ENCODE data around the gene PDK2. TPM values are rescaled to one million over a fixed set of nuclear protein-coding genes. Genes with fewer than 3 reads are reported as not detected.

Gene PDK2
- total RNA-seq, 1 donor from 2014 or later, result 14.5 TPM

DNA sequence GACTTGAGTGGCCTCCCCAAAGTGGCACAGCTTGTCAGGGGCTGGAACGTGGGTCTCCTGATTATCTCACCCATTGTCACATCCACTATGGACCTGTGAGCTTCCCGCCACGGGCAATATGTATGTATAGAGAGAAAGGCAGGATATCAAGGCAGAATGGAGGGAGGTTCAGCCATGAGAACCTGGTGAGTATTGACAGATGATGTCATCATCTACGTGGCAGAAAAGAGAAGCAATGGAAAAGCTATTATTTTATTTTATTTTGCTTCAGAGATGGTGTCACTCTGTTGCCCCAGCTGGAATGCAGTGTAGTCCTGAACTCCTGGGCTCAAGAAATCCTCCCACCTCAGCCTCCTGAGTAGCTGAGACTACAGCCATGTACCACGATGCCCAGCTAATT lies 13.4 kb upstream of the PDK2 start:
- no peak overlapping the region for H3K4me3 ChIP-seq (ENCODE audit: low read depth, low read length)
- no peaks in the 10 kb centered on the region for H3K27me3 ChIP-seq (ENCODE audit: control insufficient read depth, insufficient read depth, low read length)
- H3K36me3 ChIP-seq (ENCODE audit: control insufficient read depth, insufficient read depth, low read length), result peaks cover 17% of the 10 kb centered on the region
- TF ChIP-seq, protein P1, sequence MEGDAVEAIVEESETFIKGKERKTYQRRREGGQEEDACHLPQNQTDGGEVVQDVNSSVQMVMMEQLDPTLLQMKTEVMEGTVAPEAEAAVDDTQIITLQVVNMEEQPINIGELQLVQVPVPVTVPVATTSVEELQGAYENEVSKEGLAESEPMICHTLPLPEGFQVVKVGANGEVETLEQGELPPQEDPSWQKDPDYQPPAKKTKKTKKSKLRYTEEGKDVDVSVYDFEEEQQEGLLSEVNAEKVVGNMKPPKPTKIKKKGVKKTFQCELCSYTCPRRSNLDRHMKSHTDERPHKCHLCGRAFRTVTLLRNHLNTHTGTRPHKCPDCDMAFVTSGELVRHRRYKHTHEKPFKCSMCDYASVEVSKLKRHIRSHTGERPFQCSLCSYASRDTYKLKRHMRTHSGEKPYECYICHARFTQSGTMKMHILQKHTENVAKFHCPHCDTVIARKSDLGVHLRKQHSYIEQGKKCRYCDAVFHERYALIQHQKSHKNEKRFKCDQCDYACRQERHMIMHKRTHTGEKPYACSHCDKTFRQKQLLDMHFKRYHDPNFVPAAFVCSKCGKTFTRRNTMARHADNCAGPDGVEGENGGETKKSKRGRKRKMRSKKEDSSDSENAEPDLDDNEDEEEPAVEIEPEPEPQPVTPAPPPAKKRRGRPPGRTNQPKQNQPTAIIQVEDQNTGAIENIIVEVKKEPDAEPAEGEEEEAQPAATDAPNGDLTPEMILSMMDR (IDR thresholded peaks at IDR 0.05; ENCODE audit: insufficient read depth, low read length, poor library complexity, severe bottlenecking), result no peak
- DNase-seq (ENCODE audit: low read depth), result no peak

- TF ChIP-seq, protein P1 (IDR thresholded peaks at IDR 0.05; ENCODE audit: insufficient read depth, low read length, poor library complexity, severe bottlenecking), result peak; percentile 93
- peaks cover 18% of the 10 kb centered on the region for H3K36me3 ChIP-seq (ENCODE audit: control insufficient read depth, insufficient read depth, low read length)
- DNase-seq (ENCODE audit: low read depth), result no peak
- no peaks in the 10 kb centered on the region for H3K27me3 ChIP-seq (ENCODE audit: control insufficient read depth, insufficient read depth, low read length)
- H3K4me3 ChIP-seq (ENCODE audit: low read depth, low read length), result no peak overlapping the region
These were observed 7.8 kb upstream of the PDK2 start for GRCh38 chr17:50087246-50087911.

GRCh38 chr17:50087912-50088405 lies 7.2 kb upstream of the PDK2 start:
- TF ChIP-seq, protein P1 (IDR thresholded peaks at IDR 0.05; ENCODE audit: insufficient read depth, low read length, poor library complexity, severe bottlenecking), result no peak
- no peak for DNase-seq (ENCODE audit: low read depth)
- H3K36me3 ChIP-seq (ENCODE audit: control insufficient read depth, insufficient read depth, low read length), result peaks cover 18% of the 10 kb centered on the region
- no peaks in the 10 kb centered on the region for H3K27me3 ChIP-seq (ENCODE audit: control insufficient read depth, insufficient read depth, low read length)
- H3K4me3 ChIP-seq (ENCODE audit: low read depth, low read length), result no peak overlapping the region

- H3K27me3 ChIP-seq (ENCODE audit: control insufficient read depth, insufficient read depth, low read length), result no peaks in the 10 kb centered on the region
- TF ChIP-seq, protein P1 (IDR thresholded peaks at IDR 0.05; ENCODE audit: insufficient read depth, low read length, poor library complexity, severe bottlenecking), result no peak
- DNase-seq (ENCODE audit: low read depth), result no peak
- H3K36me3 ChIP-seq (ENCODE audit: control insufficient read depth, insufficient read depth, low read length), result peaks cover 18% of the 10 kb centered on the region
- H3K4me3 ChIP-seq (ENCODE audit: low read depth, low read length), result no peak overlapping the region
These were observed 6.0 kb upstream of the PDK2 start for GRCh38 chr17:50088952-50089825.

DNA sequence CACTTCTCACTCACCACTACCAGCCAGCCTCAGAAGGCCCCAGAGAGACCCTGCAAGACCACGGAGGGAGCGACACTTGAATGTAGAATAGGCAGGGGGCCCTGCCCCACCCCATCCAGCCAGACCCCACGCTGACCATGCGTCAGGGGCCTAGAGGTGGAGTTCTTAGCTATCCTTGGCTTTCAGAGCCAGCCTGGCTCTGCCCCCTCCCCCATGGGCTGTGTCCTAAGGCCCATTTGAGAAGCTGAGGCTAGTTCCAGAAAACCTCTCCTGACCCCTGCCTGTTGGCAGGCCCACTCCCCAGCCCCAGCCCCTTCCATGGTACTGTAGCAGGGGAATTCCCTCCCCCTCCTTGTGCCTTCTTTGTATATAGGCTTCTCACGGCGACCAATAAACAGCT lies 5.1 kb upstream of the PDK2 start:
- no peak for DNase-seq (ENCODE audit: low read depth)
- no peaks in the 10 kb centered on the region for H3K27me3 ChIP-seq (ENCODE audit: control insufficient read depth, insufficient read depth, low read length)
- TF ChIP-seq, protein P1 (IDR thresholded peaks at IDR 0.05; ENCODE audit: insufficient read depth, low read length, poor library complexity, severe bottlenecking), result no peak
- H3K36me3 ChIP-seq (ENCODE audit: control insufficient read depth, insufficient read depth, low read length), result peaks cover 18% of the 10 kb centered on the region
- H3K4me3 ChIP-seq (ENCODE audit: low read depth, low read length), result no peak overlapping the region

All from kidney epithelial cell (primary cell).